GM21786 (cell line): Measurements from ENCODE around the gene ULK4.
"Not testable (repeated sequence)": the region's sequence is repeated elsewhere in the genome, so short reads cannot be mapped to it uniquely, and the experiment has no call there.

ENCODE experiments used
- ATAC-seq: cut with Tn5 transposase; IDR thresholded peaks from one replicate; pipeline ENCODE4 v1.9.1; 2021; ENCODE audit not compliant: unreplicated experiment

The ULK4 gene

GRCh38 chr3:41874022-41874421 lies 87.9 kb downstream of the ULK4 start:
- ATAC-seq: no peak

DNA sequence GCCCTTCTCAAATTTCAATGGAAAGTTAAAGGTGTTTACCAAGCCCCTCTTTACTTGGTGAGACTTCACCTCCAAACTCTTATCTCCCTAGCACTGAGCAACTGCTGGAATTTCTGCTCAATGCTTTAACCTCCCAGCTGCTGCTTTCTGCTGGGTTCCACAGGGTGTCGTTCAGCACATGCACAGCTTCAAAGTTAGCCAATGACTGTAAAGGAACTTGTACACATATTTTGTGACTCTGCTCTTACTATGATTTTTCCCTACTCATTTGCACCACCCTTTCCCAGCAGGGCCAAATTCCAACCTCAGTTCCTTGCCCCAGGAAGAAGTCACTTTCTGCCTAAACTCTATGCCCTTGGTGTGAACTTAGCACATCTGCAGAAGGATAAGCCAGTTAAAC lies 89.7 kb downstream of the ULK4 start:
- ATAC-seq: no peak

DNA sequence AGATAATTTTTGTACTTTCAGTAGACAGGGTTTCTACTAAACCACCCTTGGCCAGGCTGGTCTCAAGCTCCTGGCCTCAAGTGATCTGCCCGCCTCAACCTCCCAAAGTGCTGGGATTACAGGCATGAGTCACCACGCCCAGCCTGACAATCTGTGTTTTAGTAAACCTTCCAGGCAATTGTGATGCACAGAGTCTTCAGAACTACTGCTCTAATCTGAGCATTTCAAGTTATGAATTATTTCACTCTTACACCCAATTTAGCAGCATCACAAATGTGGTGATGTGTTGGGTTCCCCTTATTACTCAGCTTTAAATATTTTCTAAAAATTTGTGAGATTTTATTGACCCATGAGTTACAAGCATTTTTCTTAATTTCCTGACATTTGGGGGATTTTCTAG lies 94.4 kb downstream of the ULK4 start:
- ATAC-seq: no peak

DNA sequence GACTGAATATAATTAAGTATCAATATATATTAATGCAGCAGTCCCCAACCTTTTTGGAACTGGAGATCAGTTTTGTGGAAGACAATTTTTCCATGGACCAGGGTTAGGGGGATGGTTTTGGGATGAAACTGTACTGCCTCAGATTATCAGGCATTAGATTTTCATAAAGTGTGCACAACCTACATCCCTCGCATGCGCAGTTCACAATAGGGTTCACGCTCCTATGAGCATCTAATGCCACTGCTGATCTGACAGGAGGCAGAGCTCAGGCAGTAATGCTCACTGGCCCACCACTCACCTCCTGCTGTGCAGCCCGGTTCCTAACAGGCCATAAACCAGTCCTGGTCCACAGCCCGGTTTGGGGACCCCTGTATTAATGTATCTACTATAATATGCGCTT lies 95.6 kb downstream of the ULK4 start:
- no peak for ATAC-seq

GRCh38 chr3:41863024-41863423 lies 98.9 kb downstream of the ULK4 start:
- ATAC-seq: no peak

- not testable (repeated sequence) for ATAC-seq
Measured at GRCh38 chr3:41860489-41860888, 101.4 kb downstream of the ULK4 start.

GRCh38 chr3:41854956-41855355 lies 106.9 kb downstream of the ULK4 start:
- ATAC-seq: no peak

DNA sequence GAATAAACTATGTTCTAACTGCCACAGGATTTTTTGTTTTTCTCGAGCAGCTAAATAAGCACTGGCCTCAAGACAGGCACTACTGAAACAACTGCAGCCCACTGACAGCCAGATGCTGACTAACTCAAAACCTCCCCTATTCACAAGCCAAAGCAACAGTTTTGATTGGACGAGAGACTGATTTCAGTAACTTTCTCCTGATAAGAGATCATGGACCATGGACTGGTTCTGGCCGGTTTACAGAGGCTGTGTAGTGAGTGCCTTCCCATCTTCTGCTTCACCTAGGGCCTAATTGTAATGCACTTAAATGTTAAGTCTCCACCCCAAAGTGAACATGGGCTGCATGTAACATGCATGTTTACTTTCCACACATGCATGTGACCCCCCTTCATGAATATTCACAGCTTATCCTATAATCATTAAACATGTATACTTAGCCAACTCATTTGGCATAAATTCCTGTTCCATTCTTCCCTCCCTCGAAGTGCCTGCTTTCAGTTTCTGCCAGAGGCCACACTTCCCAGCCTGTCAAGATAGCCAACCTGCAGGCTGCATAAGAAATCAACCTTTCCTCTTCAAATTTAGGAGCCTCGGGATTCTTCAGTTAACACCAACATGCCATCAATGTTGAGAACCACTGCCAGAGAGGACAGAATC lies 108.2 kb downstream of the ULK4 start:
- ATAC-seq: no peak

GRCh38 chr3:41848753-41849574 lies 112.9 kb downstream of the ULK4 start:
- no peak for ATAC-seq

DNA sequence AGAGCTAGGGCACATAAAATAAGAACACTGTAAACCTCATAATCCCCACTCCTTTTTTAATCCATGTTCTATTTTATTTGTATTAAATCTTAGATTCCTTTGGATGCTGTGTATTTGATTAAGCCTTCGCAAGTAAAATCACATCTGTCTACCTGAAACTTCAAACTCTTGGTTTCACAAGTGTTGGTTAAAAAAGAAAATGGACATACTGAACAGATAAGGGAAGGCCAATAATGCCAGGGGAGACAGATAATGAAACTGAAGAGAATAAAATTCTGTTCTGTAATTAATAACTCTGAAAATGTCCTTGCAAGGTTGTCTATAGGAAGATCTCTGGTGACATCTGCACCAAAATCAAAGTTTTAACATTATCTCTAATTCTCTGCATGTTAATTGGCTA lies 114.2 kb downstream of the ULK4 start:
- no peak for ATAC-seq

DNA sequence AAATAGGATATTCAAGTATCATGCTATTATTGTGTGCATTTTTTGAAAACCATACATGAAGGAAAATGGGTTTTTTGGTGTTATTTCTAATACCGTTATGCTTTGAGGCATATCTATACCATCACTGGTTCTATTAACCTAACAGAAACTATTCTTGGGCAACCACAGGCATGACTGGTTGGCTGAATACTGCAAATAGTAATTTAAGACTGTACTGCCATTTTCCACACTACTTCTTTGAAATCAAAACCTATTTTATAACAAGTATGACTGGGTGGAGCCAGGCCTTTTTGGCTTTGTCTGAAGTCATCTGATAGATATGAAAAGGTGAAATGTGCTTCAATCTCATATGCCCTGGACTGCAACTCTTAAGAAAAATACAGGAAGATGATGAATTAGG lies 115.1 kb downstream of the ULK4 start:
- ATAC-seq: no peak

DNA sequence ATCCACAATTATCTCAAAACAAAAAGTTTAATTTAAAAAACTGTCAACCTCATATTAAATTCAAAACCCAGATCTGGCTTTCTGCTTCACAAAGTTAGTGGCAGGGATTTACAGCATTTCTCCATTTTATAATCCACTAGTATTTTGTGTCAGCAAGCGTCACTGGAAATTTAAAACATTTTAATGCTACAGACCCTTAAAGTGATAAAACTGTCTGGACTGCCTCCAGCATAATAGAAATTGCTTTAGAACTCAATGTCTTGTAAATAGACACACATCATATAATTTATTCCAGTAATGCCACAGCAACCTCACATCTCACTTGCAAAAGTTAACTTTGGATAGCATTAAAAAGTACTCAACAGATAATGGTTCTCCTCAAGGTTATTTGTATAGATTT lies 116.1 kb downstream of the ULK4 start:
- ATAC-seq: no peak

GRCh38 chr3:41844256-41844655 lies 117.6 kb downstream of the ULK4 start:
- ATAC-seq: not testable (repeated sequence)

- not testable (repeated sequence) for ATAC-seq
Measured at GRCh38 chr3:41840936-41841668, 120.8 kb downstream of the ULK4 start.

DNA sequence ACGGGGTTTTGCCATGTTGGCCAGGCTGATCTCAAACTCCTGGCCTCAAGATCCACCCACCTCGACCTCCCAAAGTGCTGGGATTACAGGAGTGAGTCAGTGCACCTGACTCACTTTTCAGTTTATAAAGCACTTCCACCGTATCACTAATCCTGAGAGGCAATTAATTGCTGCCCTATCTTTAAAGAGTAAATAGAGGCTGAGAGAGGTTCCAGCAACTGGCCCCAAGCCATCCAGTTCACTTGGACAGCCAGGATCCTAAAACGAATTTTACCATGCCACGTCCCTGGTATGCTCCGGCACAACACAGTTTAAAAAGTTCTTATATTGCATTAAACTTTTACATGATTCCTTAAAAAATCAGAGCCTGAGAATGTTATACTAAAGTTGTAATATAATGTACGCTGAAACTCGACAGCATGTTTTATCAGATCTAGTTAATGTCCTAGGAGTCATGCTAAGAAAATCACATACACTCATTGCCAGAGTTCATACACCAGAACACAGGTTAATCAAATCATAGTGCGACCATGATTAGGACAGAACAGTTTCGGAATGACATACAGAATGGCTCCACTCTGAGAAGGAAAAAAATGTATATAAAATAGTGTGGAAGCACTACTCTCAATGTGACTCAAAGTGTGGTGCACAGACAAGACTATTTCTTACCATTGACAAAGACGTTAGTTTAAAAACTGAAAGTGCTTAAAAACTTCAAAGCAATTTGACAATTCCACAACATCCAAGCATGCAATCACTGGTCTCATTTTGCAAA lies 125.4 kb downstream of the ULK4 start:
- no peak for ATAC-seq

DNA sequence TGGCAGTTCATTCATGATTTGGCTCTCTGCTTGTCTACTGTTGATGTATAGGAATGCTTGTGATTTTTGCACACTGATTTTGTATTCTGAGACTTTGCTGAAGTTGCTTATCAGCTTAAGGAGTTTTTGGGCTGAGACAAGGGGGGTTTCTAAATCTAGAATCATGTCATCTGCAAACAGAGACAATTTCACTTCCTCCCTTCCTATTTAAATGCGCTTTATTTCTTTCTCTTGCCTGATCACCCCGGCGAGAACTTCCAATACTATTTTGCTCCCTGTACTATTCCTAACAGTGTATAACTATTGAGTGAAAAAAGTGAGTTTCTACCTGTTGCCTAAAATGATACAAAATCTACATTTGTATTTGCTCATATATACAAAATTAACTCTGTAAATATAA lies 128.3 kb downstream of the ULK4 start:
- no peak for ATAC-seq

DNA sequence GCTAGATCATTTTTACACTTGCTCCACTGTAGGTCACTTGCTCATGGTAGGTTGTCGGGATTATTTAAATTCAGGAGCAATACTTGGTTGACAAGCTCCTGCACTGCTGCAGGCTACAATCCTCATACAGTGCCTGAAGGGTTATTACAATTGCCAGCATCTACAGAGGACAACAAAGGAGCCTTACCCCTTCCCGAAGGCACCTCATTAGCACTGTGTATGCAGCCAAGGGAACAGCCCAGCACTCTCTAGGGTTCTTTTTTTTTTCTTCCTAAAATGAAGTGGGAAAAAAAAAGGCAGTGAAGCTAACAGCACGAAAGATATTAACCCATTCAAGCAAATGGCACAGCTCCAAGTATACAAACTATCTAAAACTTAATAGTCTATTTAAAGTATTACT lies 142.7 kb downstream of the ULK4 start:
- ATAC-seq: no peak

DNA sequence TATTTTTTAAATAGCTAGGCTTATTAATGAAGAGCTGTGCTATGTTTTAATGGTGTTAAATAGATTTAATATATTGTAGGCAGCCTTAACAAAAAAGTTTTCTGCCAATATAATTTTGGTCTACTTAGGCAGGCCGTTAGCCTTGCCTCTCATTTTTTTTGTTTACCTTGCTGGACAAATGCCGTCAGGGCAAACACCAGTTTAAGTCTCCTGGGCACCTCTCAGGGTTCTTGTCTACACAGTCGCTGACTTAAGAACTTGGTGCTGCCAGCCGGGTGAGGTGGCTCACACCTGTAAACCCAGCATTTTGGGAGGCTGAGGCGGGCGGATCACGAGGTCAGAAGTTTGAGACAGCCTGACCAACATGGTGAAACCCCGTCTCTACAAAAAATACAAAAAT lies 153.3 kb downstream of the ULK4 start:
- ATAC-seq: no peak

GRCh38 chr3:41808152-41808551 lies 153.8 kb downstream of the ULK4 start:
- no peak for ATAC-seq

DNA sequence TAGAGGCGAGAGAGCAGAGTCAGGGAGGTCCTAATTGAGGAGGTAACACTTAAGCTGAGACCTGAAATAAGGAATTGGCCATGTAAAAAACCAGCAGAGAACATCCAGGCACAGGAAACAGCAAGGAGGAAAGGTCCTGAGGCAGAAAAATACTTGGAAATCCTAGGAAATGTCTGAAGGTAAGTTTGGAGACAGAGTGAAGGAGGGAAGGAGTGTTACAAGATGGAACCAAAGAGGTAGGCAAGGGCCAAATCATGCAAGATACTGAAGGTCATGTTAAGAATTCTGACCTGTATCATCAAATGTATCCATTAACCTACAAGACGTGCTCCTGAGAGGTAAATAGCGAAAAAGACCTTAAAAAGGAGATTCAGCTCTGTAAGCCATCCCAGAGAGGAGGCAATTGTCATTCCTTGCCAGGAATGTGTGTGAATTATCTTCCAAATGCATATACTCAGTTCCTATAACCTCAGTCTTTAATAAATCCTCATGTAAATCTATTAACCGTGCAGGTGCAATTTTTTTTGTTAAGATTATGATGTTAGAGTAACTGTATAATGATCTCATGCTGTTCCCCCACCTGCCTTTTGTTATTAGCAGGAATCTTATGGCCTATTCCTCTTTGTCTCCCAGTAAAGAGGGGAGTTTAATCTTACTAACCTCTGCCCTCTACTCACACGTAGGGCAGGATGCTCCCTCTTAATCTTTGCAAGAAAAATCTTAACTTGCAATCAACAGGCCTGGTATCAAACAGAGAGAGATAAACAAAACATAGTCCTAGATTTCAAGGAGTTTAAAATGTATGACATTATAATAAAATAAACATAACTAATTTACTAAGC lies 166.9 kb downstream of the ULK4 start:
- no peak for ATAC-seq
